ENCODE data around the gene TRAF2.

The TRAF2 gene

DNA sequence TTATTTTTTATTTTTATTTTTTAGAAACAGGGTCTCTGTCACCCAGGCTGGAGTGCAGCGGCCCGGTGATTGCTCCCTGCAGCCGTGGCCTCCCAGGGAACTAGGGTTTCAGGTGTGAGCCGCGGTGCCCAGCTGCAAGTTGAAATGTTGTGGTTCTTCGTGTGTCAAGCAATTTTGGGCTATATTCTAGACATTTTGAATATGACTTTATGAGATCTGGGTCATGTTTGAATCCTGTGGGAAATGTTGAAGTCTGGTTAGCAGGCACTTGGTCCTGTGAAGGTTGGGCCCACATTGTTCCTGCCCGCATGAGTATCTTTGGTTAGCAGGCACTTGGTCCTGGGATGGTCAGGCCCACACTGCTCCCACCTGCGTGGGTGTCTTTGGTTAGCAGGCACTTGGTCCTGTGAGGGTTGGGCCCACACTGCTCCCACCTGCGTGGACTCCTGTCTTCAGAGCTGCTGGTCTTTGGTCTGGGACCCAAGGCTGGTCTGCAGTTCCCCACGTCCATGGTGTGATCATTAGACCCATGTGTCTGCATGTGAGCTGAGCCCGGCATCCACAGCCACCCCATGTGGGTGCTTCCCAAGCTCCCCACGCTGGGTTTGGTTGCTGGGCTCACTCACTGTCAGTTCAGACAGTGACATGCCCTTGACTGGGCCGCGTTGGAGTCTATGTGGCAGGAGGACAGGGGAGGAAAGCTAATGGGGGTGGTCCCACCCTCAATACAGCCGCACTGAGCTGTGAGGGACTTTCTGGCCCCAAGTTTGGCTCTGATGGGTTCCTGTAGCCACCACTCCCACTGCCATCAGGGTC lies 51.1 kb downstream of the TRAF2 start:
- DNase-seq = no peak

DNA sequence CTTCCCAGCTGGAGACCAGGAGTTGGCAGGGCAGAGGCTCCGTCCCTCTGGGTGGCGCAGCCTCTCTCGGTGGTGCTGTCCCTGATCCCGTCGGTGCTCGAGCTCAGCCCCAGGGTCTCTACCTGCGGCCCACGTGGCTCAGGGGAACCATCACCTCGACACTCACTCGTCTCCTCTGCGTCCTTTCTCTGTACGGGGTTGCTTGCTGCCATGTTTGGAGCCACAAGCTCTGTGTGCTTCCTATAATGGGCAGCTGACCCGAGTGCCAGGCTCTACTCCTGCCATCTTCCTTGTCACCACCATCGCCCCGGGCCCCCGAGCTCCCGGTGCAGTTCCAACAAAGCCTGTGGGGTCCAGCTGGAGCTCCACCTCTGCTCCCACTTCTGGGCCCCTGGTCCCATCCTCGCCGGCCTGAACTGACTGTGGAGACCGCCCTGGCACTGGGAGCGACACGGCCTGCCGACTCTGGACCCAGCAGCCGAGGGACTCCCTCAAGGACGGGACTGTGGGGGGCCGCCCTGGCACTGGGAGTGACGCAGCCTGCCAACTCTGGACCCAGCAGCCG lies 53.2 kb downstream of the TRAF2 start:
- DNase-seq = no peak

- DNase-seq = no peak
Observed at GRCh38 chr9:136939996-136940525, 53.7 kb downstream of the TRAF2 start.

- no peak for DNase-seq
Observed at GRCh38 chr9:136940526-136941230, 54.4 kb downstream of the TRAF2 start.

- DNase-seq = no peak
Observed at GRCh38 chr9:136941231-136942111, 55.2 kb downstream of the TRAF2 start.

DNA sequence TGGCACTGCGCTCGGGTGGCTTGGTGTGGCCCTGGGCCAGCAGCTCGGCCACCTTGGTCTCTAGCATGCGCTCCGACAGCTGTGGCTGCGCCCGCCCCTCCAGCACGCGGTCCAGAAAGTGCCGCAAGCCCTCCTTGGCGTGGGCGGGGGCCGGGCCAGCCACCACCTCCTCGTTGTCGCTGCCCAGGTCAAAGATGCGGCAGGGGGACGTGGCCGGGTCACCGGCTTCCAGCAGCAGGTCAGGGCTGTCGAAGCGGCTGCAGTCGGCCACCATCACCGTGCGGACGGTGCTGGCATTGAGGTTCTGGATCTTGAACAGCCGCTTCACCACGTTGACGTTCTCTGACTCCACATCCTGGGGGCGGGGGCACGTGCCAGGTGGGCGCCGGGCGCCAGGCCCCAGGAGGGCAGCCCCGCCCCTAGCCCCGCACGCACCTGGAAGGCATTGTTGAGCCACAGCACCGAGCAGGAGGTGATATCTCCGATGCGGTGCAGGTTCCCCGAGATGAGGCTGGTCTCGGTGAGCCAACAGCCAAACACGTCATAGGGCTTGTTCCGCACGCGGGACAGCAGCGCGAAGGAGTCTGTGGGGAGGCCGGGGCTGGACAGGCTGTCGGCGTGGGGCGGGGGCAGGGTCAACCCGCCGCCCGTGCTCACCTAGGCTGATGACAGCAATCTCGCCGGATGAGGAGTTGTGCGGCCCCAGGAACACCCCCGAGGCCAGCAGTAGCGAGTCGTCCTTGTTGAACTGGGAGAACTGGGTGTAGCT lies 56.0 kb downstream of the TRAF2 start:
- DNase-seq = no peak

DNA sequence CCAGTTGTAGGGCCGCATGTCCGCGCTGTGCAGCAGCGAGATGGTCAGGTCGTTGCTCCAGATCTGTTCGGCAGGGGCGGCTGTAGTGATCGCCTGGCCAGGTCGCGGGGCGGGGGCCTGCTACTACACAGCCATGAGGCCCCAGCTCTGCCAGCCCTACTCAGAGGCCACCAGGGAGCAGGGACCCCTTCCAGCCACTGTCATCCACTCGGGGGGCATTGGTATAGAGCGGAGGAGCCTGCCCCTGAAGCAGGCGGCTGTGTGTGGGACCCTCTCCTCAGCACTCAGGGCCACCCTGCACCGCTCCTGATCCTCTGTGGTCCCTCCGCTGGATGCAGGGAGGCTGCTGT lies 56.5 kb downstream of the TRAF2 start:
- no peak for DNase-seq

- no peak for DNase-seq
Observed at GRCh38 chr9:136943291-136944211, 57.2 kb downstream of the TRAF2 start.

- no peak for DNase-seq
Observed at GRCh38 chr9:136944212-136944518, 57.8 kb downstream of the TRAF2 start.

- peak; percentile 59 for DNase-seq
Observed at GRCh38 chr9:136944519-136945332, 58.4 kb downstream of the TRAF2 start, which contains the start of the genes C8G and FBXW5. TSS of gene C8G (plus strand) at chr9:136945243. CDS start at chr9:136945321, 78 bp downstream. TSS of gene FBXW5 (minus strand) at chr9:136944738. CDS start at chr9:136944083, 655 bp downstream.

GRCh38 chr9:136945333-136946227 lies 59.3 kb downstream of the TRAF2 start:
- DNase-seq = no peak

DNA sequence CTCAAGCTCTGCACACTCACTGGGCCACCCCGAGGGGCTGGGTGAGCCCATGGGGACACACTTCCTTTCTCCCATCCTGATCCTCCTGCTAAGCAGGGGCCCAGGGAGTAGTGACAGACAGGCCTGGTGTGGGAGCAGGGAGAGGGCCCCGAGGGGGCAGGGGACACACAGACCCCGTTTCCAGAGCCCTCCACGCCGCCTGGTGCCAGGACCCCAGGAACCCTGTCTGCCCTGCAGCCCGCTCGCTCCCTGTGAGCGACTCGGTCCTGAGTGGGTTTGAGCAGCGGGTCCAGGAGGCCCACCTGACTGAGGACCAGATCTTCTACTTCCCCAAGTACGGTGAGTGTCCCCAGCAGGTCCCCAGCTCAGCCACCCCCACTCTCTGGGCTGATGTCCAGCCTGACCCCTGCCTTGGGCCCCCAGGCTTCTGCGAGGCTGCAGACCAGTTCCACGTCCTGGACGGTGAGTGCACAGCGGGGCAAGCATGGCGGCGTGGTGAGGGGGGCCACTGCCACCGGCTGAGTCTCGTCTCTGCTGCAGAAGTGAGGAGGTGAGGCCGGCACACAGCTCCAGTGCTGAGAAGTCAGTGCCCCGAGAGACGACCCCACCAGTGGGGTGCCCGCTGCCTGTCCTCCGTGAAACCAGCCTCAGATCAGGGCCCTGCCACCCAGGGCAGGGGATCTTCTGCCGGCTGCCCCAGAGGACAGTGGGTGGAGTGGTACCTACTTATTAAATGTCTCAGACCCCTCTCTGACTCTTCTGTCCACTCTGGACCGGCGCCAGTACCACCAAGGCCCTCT lies 60.1 kb downstream of the TRAF2 start:
- no peak for DNase-seq

GRCh38 chr9:136947028-136947891 lies 60.9 kb downstream of the TRAF2 start:
- no peak for DNase-seq

GRCh38 chr9:136947955-136948510 lies 61.7 kb downstream of the TRAF2 start:
- DNase-seq = no peak

DNA sequence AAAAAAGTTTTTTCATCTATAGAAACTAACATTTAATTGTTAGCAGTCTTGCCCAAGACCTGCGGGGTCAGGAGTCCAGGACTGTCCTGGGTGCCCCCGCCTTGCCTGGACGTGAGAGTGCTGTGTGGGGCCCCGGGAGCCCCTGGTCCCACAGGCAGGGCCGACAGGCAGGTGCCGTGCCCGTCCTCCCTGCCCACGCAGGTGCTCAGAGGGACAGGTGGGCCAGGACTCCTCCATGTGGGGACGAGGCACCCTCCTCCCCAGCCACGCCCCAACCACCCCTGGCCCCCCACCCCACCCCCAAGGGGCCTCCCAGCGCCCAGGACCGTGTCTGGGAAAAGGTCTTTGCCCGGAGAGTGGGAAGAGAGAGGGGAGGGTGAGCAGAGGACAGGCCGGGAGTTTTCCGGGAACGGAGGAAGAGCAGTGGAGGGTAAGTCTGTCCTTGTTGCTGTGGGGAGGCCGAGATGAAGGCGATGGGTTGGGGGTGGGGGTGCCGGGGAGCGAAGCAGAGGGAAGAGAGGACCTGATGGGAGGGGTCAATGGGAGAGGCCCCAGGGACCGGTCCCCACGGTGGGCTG lies 63.0 kb downstream of the TRAF2 start:
- DNase-seq = no peak
